Cardiac muscle cell (in vitro differentiated cells and primary cell): Measurements from ENCODE around the gene SERPINB8. TPM values are rescaled to one million over a fixed set of nuclear protein-coding genes. Genes with fewer than 3 reads are reported as not detected.

ENCODE experiments used
- DNase-seq, 2 donors: peaks; one replicate each; pipeline versions ENCODE4 v3.0.0 to v3.0.0-alpha.2; 2010 to 2017; ENCODE audit warnings: low read depth in 1 of 2, low spot score in 1 of 2
- H3K27ac ChIP-seq: fragments of 200-600 bp; sonication (generic); 2 replicates; pipeline ENCODE4 v1.5.1; 2016
- H3K27me3 ChIP-seq: fragments of 200-600 bp; sonication (generic); 2 replicates; pipeline ENCODE4 v1.6.0; 2016; ENCODE audit warnings: control low read depth
- H3K36me3 ChIP-seq: fragments of 200-600 bp; sonication (generic); 2 replicates; pipeline ENCODE4 v1.5.1; 2016; ENCODE audit warnings: control low read depth
- H3K4me1 ChIP-seq: fragments of 200-600 bp; sonication (generic); 2 replicates; pipeline ENCODE4 v1.8.1; 2017; ENCODE audit warnings: low read depth, mild to moderate bottlenecking, mixed run types
- H3K4me3 ChIP-seq: fragments of 200-600 bp; sonication (generic); 2 replicates; pipeline ENCODE4 v1.5.1; 2016; ENCODE audit warnings: mild to moderate bottlenecking
- H3K9me3 ChIP-seq: fragments of 200-600 bp; sonication (generic); 2 replicates; pipeline ENCODE4 v1.5.1; 2017; ENCODE audit warnings: low read depth, mild to moderate bottlenecking, control low read depth
- polyA plus RNA-seq: library from polyadenylated mRNA; unstranded; fragments of >200 nt; fragmentation: Nextera tagmentation; extraction: Ambion mirVana; gene quantifications from 2 replicates; pipeline ENCODE4 v1.2.1, GENCODE V29; 2016
- total RNA-seq: library from RNA; depleted of rRNA; stranded (reverse); fragments of >200 nt; gene quantifications from 2 replicates; pipeline ENCODE4 v1.2.3, GENCODE V29; 2016
- TF ChIP-seq, protein P1 (sequence below): IDR thresholded peaks from 2 replicates; pipeline ENCODE4 v1.5.1; 2012; ENCODE audit warnings: low read depth, mild to moderate bottlenecking, low read length

The SERPINB8 gene
- total and polyA plus RNA-seq, 2 experiments from 2014 or later: 0.60 to 4.0 TPM

- Histone ChIP-seq H3K36me3 (no peaks in the 10 kb centered on the region), H3K27me3 (no peaks in the 10 kb centered on the region), H3K4me1 (no peaks in the 10 kb centered on the region), H3K27ac (no peak overlapping the region), H3K4me3 (no peak overlapping the region), H3K9me3 (no peaks in the 10 kb centered on the region)
- no peak for DNase-seq
- TF ChIP-seq, protein P1, sequence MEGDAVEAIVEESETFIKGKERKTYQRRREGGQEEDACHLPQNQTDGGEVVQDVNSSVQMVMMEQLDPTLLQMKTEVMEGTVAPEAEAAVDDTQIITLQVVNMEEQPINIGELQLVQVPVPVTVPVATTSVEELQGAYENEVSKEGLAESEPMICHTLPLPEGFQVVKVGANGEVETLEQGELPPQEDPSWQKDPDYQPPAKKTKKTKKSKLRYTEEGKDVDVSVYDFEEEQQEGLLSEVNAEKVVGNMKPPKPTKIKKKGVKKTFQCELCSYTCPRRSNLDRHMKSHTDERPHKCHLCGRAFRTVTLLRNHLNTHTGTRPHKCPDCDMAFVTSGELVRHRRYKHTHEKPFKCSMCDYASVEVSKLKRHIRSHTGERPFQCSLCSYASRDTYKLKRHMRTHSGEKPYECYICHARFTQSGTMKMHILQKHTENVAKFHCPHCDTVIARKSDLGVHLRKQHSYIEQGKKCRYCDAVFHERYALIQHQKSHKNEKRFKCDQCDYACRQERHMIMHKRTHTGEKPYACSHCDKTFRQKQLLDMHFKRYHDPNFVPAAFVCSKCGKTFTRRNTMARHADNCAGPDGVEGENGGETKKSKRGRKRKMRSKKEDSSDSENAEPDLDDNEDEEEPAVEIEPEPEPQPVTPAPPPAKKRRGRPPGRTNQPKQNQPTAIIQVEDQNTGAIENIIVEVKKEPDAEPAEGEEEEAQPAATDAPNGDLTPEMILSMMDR: no peak
These were observed 5.7 kb downstream of the SERPINB8 start for GRCh38 chr18:63975628-63976027.

GRCh38 chr18:63977040-63977439 lies 7.2 kb downstream of the SERPINB8 start:
- no peaks in the 10 kb centered on the region for H3K36me3 ChIP-seq
- DNase-seq: no peak
- H3K9me3 ChIP-seq: no peaks in the 10 kb centered on the region
- H3K27me3 ChIP-seq: no peaks in the 10 kb centered on the region
- H3K4me3 ChIP-seq: no peak overlapping the region
- H3K27ac ChIP-seq: no peak overlapping the region
- H3K4me1 ChIP-seq: no peaks in the 10 kb centered on the region
- TF ChIP-seq, protein P1: no peak

DNA sequence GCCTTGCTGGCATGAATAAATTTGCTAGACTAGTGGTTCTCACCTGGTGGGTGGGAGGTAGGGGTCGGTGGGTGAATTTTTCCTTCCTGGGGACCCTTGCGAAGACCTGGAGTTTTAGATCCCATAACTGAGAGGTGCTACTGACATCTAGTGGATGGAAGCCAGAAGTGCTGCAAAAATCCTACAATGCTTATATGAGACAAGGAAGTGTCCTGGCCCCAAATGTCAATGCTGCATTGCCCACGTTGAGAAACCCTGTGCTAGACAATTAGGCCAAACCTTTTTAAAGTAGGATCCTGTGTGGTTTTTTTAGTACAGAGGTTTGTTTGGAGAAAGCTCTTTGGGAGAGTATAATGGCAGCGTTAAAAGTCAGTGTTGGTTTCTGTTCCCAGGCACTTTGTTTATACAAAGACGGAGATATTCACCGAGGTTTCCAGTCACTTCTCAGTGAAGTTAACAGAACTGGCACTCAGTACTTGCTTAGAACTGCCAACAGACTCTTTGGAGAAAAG lies 9.6 kb downstream of the SERPINB8 start:
- no peak overlapping the region for H3K4me3 ChIP-seq
- H3K4me1 ChIP-seq: no peaks in the 10 kb centered on the region
- DNase-seq: peak; percentile 78 to 80
- no peaks in the 10 kb centered on the region for H3K27me3 ChIP-seq
- H3K27ac ChIP-seq: no peak overlapping the region
- TF ChIP-seq, protein P1: peak; percentile 95
- no peaks in the 10 kb centered on the region for H3K36me3 ChIP-seq
- no peaks in the 10 kb centered on the region for H3K9me3 ChIP-seq

DNA sequence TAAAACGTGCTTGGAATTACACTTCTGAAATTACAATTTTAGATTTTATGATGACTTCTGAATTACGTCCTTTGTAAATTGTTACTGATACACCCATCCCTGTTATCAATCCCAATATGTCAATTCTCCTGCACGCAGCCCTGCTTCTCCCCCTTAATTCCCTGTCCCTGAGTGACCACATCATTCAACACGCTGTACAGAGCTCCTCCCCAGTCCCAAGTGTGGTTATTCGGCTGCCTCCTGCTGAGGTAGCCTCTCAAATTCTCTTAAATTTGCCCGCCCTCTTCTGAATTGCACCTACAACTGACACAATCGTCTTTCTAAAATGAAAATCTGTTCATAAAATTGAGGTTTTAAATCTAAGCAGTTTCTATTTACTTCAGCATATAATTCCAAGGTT lies 10.1 kb downstream of the SERPINB8 start:
- no peaks in the 10 kb centered on the region for H3K9me3 ChIP-seq
- DNase-seq: no peak
- no peak overlapping the region for H3K4me3 ChIP-seq
- TF ChIP-seq, protein P1: no peak
- H3K4me1 ChIP-seq: no peaks in the 10 kb centered on the region
- no peak overlapping the region for H3K27ac ChIP-seq
- H3K27me3 ChIP-seq: no peaks in the 10 kb centered on the region
- H3K36me3 ChIP-seq: no peaks in the 10 kb centered on the region

GRCh38 chr18:63980896-63981460 lies 11.1 kb downstream of the SERPINB8 start:
- Histone ChIP-seq H3K4me3 (no peak overlapping the region), H3K9me3 (no peaks in the 10 kb centered on the region), H3K27ac (no peak overlapping the region), H3K36me3 (no peaks in the 10 kb centered on the region), H3K4me1 (no peaks in the 10 kb centered on the region), H3K27me3 (no peaks in the 10 kb centered on the region)
- TF ChIP-seq, protein P1: no peak
- no peak for DNase-seq
